ENCODE data around the gene ARVCF.

The ARVCF gene

DNA sequence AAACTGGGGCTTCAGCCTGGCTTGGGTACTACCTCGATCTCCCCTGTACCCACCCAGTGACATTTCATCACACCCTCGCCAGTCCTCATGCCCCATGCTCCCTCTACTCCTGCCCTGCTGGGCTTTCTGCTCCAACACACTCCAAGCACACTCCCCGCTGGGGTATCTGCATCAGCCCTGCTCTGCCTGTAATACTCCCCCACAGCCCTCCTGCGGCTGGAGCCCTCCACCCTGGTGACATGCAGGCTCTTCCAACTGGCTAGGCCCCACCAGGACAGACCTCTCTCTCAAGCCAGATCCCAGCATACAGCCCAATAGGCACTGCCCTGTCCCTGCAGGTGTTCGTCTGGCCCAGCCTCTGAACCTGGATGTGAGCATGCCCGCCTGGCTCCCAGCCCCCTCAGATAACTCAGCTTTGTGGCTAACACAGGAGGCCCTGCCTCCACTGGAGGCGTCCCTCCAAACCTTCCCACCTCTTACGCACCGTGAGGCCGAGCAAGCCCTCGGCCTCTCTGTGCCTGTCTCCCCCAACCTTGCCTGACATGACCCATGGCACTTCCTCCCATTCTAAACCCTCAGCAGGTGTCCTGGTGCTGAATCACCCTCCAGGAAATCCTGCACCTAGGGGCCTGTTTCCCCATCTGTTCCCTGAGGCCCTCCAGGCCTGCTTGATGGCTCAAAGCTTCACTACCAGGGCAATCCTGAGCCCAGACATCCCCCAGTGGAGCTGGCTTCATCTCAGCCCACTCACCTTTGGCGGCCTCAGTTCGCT lies 41.5 kb downstream of the ARVCF start:
- Histone ChIP-seq H3K27me3 (ENCODE audit: insufficient read depth, low read length) (no peaks in the 10 kb centered on the region), H2AFZ (ENCODE audit: low read depth, low read length) (no peak overlapping the region), H3K9me3 (ENCODE audit: low read length) (no peaks in the 10 kb centered on the region), H3K36me3 (ENCODE audit: insufficient read depth, low read length) (peaks cover 77% of the 10 kb centered on the region), H3K4me3 (ENCODE audit: low read length) (no peak overlapping the region), H3K4me1 (ENCODE audit: insufficient read depth, low read length) (peaks cover 17% of the 10 kb centered on the region)

DNA sequence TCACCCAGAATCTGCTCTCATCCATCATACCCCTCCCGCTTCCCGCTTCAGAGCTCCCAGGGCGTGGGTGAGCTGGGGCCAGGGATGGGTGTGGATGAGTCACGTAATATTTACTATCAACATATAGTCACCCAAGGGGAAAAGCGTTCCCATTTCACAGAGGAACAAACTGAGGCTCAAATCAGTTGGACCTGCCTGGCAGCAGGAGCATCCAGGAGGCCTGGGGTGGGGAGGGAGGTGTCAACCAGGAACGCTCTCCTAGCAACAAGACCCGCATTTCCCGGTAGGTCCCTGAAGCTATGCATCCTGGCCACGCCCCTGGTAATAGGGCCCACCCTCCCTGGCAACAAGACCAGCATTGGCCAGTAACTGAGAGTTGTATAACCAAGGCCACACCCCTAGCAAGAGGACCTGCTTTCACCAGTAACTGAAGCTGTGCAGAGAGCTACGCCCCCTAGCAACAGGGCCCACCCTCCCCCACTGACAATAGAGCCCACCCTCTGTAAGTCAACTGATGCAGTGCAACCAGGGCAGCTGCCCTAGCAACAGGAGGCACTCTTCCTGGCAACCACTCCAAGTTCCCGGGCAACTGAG lies 42.3 kb downstream of the ARVCF start:
- H3K4me1 ChIP-seq (ENCODE audit: insufficient read depth, low read length), result peaks cover 17% of the 10 kb centered on the region
- no peak overlapping the region for H2AFZ ChIP-seq (ENCODE audit: low read depth, low read length)
- H3K36me3 ChIP-seq (ENCODE audit: insufficient read depth, low read length), result peaks cover 73% of the 10 kb centered on the region
- no peak overlapping the region for H3K4me3 ChIP-seq (ENCODE audit: low read length)
- no peaks in the 10 kb centered on the region for H3K9me3 ChIP-seq (ENCODE audit: low read length)
- H3K27me3 ChIP-seq (ENCODE audit: insufficient read depth, low read length), result no peaks in the 10 kb centered on the region

DNA sequence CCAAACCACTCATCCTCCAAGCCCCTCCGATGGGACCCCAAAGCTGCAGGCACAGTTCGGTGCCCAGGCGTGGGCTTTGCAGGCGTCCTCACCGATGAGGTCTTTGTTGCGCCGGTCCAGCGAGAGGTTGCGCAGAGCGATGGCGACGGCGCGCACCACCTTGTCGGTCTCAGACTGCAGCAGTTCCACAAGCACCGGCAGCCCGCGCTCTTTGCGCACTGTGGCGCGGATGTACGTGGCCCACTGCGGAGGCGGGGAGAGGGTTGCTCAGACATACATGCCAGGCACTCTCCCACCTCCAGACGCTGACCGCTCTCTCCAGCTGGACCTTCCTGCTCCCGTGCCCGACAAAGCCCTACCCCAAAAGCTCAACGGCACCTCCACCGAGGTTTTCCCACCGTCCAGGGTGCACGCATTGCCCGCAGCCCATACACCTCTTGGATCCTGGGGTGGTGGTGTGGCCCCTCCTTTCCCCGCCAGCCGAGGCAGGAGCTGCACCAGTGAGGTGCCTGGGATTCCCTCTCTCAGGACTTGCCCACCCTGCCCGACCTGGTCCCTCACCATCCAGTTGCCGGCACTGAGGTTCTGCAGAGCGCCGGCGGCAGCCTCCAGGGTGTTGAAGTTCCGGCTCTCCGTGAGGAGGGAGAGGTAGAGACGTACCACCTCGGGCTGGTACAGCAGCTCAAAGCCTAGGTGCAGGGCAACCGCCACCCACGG lies 42.9 kb downstream of the ARVCF start:
- H3K9me3 ChIP-seq (ENCODE audit: low read length), result no peaks in the 10 kb centered on the region
- H3K27me3 ChIP-seq (ENCODE audit: insufficient read depth, low read length), result no peaks in the 10 kb centered on the region
- H3K4me1 ChIP-seq (ENCODE audit: insufficient read depth, low read length), result peaks cover 21% of the 10 kb centered on the region
- peaks cover 70% of the 10 kb centered on the region for H3K36me3 ChIP-seq (ENCODE audit: insufficient read depth, low read length)
- no peak overlapping the region for H3K4me3 ChIP-seq (ENCODE audit: low read length)
- no peak overlapping the region for H2AFZ ChIP-seq (ENCODE audit: low read depth, low read length)

DNA sequence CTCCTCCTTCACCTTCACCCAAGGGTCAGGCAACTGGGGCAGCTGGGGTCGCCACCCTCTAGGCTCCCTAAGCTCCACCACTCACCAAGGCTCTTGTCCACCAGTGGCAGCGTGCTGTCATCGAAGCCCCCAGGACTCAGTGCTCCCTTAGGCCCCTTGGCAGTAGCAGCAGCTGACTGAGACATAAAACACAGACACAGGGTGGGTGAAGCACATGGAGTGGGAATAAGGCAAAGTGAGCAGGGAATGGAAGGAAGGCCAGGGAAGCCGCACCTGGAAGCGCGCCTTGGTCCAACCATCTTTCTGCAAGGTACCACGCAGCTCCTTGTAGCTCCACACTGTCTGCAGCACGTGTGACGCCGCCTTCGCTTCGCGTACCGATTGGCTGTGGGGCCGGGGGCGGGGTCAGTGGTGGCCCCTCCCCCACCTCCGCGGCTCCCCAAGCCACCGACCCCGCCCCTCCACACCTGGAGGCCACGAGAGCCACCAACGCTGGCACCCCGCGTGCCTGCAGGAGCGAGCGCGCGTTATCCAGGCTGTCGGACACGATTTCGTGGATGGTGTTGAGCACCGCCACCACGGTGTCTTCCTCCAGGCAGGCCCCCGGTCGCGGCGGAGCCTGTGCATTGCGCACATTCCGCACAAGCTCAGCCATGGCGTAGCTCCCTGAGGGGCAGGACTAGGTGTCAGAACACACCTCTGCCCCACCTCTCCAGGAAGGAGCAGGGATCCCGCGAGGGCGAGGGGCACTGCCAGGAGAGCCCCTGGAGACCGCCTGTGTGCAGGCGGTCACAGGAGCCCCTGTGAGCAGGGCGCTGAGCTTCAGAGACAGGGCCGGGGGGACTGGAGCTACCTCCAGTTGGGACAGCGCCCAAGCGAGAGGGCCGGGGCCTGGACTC lies 43.7 kb downstream of the ARVCF start:
- Histone ChIP-seq H2AFZ (ENCODE audit: low read depth, low read length) (no peak overlapping the region), H3K36me3 (ENCODE audit: insufficient read depth, low read length) (peaks cover 62% of the 10 kb centered on the region), H3K9me3 (ENCODE audit: low read length) (no peaks in the 10 kb centered on the region)

DNA sequence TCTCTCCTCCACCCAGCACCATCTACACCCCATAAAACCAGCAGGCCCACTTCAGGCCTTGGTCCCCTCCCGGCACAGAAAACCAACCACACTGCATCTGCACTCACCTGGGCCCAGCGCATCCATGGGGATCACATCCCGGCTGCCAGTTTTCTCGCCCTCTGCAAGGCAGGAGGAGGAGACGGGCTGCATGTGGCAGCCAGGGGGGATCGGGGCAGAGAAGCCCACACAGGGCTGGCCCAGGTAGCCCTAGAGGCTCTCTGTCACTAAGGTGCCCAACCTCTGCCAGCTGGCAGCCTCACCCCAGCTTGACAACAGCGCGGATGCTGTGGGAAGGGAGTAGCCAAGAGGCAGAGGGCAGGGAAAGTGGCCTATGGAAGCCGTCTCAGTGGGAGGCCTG lies 44.4 kb downstream of the ARVCF start:
- Histone ChIP-seq H3K4me1 (ENCODE audit: insufficient read depth, low read length) (peaks cover 33% of the 10 kb centered on the region), H2AFZ (ENCODE audit: low read depth, low read length) (no peak overlapping the region)

More for the DNA sequence above, 43.7 kb downstream of the ARVCF start:
- Histone ChIP-seq H3K4me3 (ENCODE audit: low read length) (no peak overlapping the region), H3K27me3 (ENCODE audit: insufficient read depth, low read length) (no peaks in the 10 kb centered on the region), H3K4me1 (ENCODE audit: insufficient read depth, low read length) (peaks cover 27% of the 10 kb centered on the region)

DNA sequence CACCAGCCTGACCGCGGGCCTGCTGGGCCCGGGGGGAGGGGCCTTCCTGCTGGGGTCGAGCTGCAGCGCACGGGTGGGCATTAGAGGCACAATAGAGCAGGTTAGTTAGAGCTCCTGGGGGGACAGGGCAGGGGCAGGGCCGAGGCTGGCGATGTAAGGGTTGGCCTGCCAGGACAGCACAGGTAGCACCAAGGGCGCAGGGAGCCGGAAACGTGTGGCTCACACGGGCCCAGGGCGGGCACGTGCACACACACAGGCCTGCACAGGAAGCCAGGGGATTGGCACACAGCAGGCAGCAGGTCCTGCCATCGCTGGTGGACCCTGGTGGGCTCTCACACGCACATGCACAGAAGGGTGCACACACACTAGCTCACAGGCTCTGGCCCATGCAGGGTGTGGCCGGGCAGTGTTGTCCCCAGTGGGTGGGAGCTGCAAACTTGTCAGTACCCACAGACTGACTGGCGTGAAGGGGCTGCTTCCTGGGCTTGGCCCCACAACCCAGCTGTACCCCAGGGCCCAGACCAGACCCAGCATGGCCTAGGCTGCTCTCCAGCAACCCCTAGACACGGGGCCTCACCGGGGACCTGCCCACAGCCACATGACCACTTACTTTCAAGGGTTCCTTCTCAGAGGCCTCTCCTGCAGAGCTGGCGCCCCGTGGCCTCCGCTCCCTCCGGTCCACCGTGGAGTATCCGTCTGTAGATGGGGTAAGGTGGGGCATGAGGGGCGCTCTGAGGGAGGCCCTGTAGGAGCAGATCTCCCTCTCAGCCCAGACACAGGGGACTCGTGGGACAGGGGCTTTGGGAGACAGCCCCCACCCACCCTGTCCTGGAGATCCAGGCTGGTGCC lies 45.1 kb downstream of the ARVCF start:
- peaks cover 41% of the 10 kb centered on the region for H3K4me1 ChIP-seq (ENCODE audit: insufficient read depth, low read length)
- peaks cover 49% of the 10 kb centered on the region for H3K36me3 ChIP-seq (ENCODE audit: insufficient read depth, low read length)
- no peak overlapping the region for H2AFZ ChIP-seq (ENCODE audit: low read depth, low read length)
- H3K9me3 ChIP-seq (ENCODE audit: low read length), result no peaks in the 10 kb centered on the region
- no peaks in the 10 kb centered on the region for H3K27me3 ChIP-seq (ENCODE audit: insufficient read depth, low read length)
- no peak overlapping the region for H3K4me3 ChIP-seq (ENCODE audit: low read length)

More for the DNA sequence above, 44.4 kb downstream of the ARVCF start:
- H3K27me3 ChIP-seq (ENCODE audit: insufficient read depth, low read length), result no peaks in the 10 kb centered on the region
- H3K9me3 ChIP-seq (ENCODE audit: low read length), result no peaks in the 10 kb centered on the region
- H3K36me3 ChIP-seq (ENCODE audit: insufficient read depth, low read length), result peaks cover 56% of the 10 kb centered on the region
- no peak overlapping the region for H3K4me3 ChIP-seq (ENCODE audit: low read length)

DNA sequence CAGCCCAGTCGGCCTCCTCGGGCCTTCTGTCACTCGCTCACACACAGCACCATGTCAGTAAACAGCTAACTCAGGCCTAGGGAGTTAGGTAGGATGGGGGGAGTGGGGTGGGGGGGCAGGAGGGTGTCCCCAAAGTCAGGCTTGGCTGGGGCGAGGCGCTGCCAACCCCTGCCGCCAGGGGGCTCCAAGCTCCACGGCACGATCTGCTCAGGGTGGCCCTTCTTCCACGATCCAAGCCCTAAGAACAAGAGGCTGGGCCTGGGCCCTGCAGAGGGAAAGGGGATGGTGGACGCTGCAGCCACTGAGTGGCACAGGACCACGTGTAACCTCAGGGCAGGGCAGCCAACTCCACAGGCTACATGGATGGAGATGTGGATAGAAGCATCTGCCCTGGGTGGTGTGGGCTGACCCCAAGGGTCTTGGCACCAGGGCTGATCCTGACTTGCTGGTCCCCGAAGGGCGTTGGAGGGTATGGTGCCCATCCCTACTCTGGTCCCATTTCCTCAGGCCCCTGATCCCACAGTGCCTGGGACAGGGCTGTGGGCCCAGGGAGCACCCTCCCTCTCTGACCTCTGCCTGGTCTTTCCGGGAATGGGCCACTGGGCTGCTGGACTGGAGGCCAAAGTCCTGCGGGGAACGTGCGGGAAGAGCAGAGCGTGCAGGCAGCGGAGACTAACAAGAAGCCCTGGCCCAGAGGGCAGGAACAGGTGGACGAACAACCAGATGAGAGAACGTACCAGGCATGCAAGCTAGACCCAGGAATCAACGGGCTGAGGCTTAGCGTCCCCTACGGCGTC lies 45.9 kb downstream of the ARVCF start:
- peaks cover 40% of the 10 kb centered on the region for H3K4me1 ChIP-seq (ENCODE audit: insufficient read depth, low read length)
- H3K27me3 ChIP-seq (ENCODE audit: insufficient read depth, low read length), result no peaks in the 10 kb centered on the region
- no peaks in the 10 kb centered on the region for H3K9me3 ChIP-seq (ENCODE audit: low read length)
- H3K4me3 ChIP-seq (ENCODE audit: low read length), result no peak overlapping the region
- peaks cover 47% of the 10 kb centered on the region for H3K36me3 ChIP-seq (ENCODE audit: insufficient read depth, low read length)
- H2AFZ ChIP-seq (ENCODE audit: low read depth, low read length), result no peak overlapping the region

DNA sequence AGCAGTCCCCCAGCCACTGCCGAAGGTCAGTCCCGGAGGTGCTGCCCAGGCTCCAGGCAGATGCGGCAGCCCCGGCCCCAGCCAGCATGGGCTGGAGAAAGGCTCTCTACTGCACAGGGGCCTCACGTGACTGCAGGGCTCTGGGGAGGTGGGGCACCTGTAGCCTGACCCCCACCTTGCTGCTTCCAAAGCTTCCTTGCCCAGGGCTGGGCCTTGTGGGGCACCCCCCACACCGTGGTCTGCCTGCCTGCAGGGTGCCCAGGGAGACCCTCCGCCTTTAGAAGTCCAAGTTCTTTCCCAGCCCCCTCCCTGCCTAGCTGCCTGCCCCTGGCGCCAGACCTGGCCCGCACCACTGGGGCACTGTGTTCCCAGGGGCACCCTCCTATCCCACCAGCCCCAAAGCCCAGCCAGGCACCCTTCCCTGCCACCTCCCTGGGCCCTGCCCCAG lies 46.6 kb downstream of the ARVCF start:
- peaks cover 33% of the 10 kb centered on the region for H3K4me1 ChIP-seq (ENCODE audit: insufficient read depth, low read length)
- H3K27me3 ChIP-seq (ENCODE audit: insufficient read depth, low read length), result no peaks in the 10 kb centered on the region
- H3K36me3 ChIP-seq (ENCODE audit: insufficient read depth, low read length), result peaks cover 43% of the 10 kb centered on the region
- H3K4me3 ChIP-seq (ENCODE audit: low read length), result no peak overlapping the region
- H3K9me3 ChIP-seq (ENCODE audit: low read length), result no peaks in the 10 kb centered on the region
- no peak overlapping the region for H2AFZ ChIP-seq (ENCODE audit: low read depth, low read length)

DNA sequence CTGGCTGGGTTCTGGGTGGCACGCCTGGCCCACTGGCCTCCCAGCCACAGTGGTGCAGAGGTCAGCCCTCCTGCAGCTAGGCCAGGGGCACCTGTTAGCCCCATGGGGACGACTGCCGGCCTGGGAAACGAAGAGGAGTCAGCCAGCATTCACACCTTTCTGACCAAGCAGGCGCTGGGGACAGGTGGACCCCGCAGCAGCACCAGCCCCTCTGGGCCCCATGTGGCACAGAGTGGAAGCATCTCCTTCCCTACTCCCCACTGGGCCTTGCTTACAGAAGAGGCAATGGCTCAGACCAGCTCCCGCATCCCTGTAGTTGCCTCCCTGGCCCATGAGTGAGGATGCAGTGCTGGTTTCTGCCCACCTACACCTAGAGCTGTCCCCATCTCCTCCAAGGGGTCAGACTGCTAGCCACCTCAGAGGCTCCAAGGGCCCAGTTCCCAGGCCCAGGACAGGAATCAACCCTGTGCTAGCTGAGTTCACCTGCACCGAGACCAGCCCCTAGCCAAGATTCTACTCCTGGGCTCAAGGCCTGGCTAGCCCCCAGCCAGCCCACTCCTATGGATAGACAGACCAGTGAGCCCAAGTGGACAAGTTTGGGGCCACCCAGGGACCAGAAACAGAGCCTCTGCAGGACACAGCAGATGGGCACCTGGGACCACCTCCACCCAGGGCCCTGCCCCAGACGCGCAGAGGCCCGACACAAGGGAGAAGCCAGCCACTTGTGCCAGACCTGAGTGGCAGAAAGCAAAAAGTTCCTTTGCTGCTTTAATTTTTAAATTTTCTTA lies 47.3 kb downstream of the ARVCF start:
- Histone ChIP-seq H3K4me1 (ENCODE audit: insufficient read depth, low read length) (peaks cover 27% of the 10 kb centered on the region), H3K36me3 (ENCODE audit: insufficient read depth, low read length) (peaks cover 43% of the 10 kb centered on the region), H3K4me3 (ENCODE audit: low read length) (no peak overlapping the region), H2AFZ (ENCODE audit: low read depth, low read length) (no peak overlapping the region), H3K27me3 (ENCODE audit: insufficient read depth, low read length) (no peaks in the 10 kb centered on the region), H3K9me3 (ENCODE audit: low read length) (no peaks in the 10 kb centered on the region)

DNA sequence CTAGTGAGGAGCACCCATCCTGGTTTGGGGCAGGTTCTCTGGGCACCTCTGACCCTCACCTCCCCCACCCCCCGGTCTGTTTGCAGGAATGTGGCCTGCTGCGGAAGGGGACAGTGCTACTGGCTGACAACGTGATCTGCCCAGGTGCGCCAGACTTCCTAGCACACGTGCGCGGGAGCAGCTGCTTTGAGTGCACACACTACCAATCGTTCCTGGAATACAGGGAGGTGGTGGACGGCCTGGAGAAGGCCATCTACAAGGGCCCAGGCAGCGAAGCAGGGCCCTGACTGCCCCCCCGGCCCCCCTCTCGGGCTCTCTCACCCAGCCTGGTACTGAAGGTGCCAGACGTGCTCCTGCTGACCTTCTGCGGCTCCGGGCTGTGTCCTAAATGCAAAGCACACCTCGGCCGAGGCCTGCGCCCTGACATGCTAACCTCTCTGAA lies 48.2 kb downstream of the ARVCF start:
- Histone ChIP-seq H3K4me1 (ENCODE audit: insufficient read depth, low read length) (peaks cover 24% of the 10 kb centered on the region), H2AFZ (ENCODE audit: low read depth, low read length) (no peak overlapping the region), H3K9me3 (ENCODE audit: low read length) (no peaks in the 10 kb centered on the region), H3K36me3 (ENCODE audit: insufficient read depth, low read length) (peaks cover 35% of the 10 kb centered on the region), H3K4me3 (ENCODE audit: low read length) (no peak overlapping the region), H3K27me3 (ENCODE audit: insufficient read depth, low read length) (no peaks in the 10 kb centered on the region)
